DND-41 (cell line): Measurements from ENCODE around the gene MCM10.

Source experiments
- ATAC-seq: fragments of 200-7000 bp; cut with Tn5 transposase; 3 replicates; pipeline ENCODE4 v1.9.1; 2021; ENCODE audit warnings: low read depth; ENCODE audit not compliant: insufficient read depth
- DNase-seq: peaks from one replicate; pipeline ENCODE4 v3.0.0-alpha.2; 2020
- H2AFZ ChIP-seq: 2 replicates; pipeline ENCODE4 v1.6.0; 2012; ENCODE audit warnings: low read depth, low read length
- H3K27ac ChIP-seq: 2 replicates; pipeline ENCODE4 v1.5.1; 2012; ENCODE audit warnings: low read length, inconsistent platforms
- H3K27me3 ChIP-seq: fragments of 200-600 bp; sonication (generic); 2 replicates; pipeline ENCODE4 v1.6.0; 2012; ENCODE audit warnings: low read length, mild to moderate bottlenecking, inconsistent platforms; ENCODE audit not compliant: insufficient read depth, poor library complexity
- H3K36me3 ChIP-seq: 2 replicates; pipeline ENCODE4 v1.5.1; 2012; ENCODE audit warnings: low read length, inconsistent platforms; ENCODE audit not compliant: insufficient read depth
- H3K4me1 ChIP-seq: 2 replicates; pipeline ENCODE4 v1.5.1; 2012; ENCODE audit warnings: mild to moderate bottlenecking, low read length; ENCODE audit not compliant: insufficient read depth
- H3K4me2 ChIP-seq: 2 replicates; pipeline ENCODE4 v1.6.0; 2012; ENCODE audit warnings: mild to moderate bottlenecking, moderate library complexity, low read length, inconsistent platforms; ENCODE audit not compliant: insufficient read depth
- H3K4me3 ChIP-seq, 2 experiments: fragments of 200-600 bp in 1 of 2; shearing (Covaris generic) in 1 of 2; 2 replicates each; pipeline ENCODE4 v1.5.1; 2012 to 2016; ENCODE audit warnings: inconsistent platforms in 2 of 2, low read length in 2 of 2, mild to moderate bottlenecking in 2 of 2, low read depth in 1 of 2, moderate library complexity in 1 of 2
- H3K79me2 ChIP-seq: 2 replicates; pipeline ENCODE4 v1.6.0; 2012; ENCODE audit warnings: low read length, inconsistent platforms; ENCODE audit not compliant: insufficient read depth
- H3K9ac ChIP-seq: 2 replicates; pipeline ENCODE4 v1.6.0; 2012; ENCODE audit warnings: low read depth, mild to moderate bottlenecking, inconsistent platforms, low read length, moderate library complexity
- H3K9me3 ChIP-seq: 2 replicates; pipeline ENCODE4 v1.5.1; 2012; ENCODE audit warnings: low read length, moderate library complexity, mild to moderate bottlenecking, inconsistent platforms; ENCODE audit not compliant: insufficient read depth, severe bottlenecking
- H4K20me1 ChIP-seq: 2 replicates; pipeline ENCODE4 v1.6.0; 2012; ENCODE audit warnings: low read length; ENCODE audit not compliant: insufficient read depth
- EZH2 ChIP-seq: IDR thresholded peaks from 3 replicates; pipeline ENCODE4 v1.6.1; 2012; ENCODE audit warnings: borderline replicate concordance, low read depth, mild to moderate bottlenecking, moderate library complexity, low read length, inconsistent platforms; ENCODE audit not compliant: severe bottlenecking
- TF ChIP-seq, protein P1 (sequence below): IDR thresholded peaks from 2 replicates; pipeline ENCODE4 v1.5.1; 2012; ENCODE audit warnings: borderline replicate concordance, low read length, moderate library complexity, mild to moderate bottlenecking; ENCODE audit not compliant: poor library complexity, severe bottlenecking; ENCODE audit errors: extremely low read depth

Gene MCM10

DNA sequence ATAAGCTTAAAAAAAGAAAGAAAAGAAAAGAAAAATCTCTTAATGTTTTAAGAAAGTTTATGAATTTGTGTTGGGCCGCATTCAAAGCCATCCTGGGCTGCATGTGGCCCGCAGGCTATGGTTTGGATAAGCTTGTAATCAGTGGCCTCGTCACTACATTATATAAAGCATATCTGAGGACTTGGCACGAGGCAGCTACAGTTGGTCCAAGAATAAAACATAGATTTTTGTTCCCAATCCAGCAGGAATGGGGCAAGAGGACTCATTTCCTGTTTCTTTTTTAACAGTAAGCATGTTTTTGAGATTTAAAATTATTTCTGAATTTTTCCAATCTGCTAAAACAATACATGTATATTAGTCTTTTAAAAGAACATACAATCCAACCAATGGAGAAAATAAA is 28.6 kb downstream of the MCM10 start:
- no peaks in the 10 kb centered on the region for H3K79me2 ChIP-seq
- no peak overlapping the region for H3K4me2 ChIP-seq
- H3K27ac ChIP-seq = no peak overlapping the region
- no peak overlapping the region for H2AFZ ChIP-seq
- H3K4me3 ChIP-seq = no peak overlapping the region
- peaks cover 98% of the 10 kb centered on the region for H3K36me3 ChIP-seq
- no peak overlapping the region for H3K9ac ChIP-seq
- no peak for DNase-seq
- ATAC-seq = no peak
- H3K9me3 ChIP-seq = no peaks in the 10 kb centered on the region
- TF ChIP-seq, protein P1, sequence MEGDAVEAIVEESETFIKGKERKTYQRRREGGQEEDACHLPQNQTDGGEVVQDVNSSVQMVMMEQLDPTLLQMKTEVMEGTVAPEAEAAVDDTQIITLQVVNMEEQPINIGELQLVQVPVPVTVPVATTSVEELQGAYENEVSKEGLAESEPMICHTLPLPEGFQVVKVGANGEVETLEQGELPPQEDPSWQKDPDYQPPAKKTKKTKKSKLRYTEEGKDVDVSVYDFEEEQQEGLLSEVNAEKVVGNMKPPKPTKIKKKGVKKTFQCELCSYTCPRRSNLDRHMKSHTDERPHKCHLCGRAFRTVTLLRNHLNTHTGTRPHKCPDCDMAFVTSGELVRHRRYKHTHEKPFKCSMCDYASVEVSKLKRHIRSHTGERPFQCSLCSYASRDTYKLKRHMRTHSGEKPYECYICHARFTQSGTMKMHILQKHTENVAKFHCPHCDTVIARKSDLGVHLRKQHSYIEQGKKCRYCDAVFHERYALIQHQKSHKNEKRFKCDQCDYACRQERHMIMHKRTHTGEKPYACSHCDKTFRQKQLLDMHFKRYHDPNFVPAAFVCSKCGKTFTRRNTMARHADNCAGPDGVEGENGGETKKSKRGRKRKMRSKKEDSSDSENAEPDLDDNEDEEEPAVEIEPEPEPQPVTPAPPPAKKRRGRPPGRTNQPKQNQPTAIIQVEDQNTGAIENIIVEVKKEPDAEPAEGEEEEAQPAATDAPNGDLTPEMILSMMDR = no peak
- no peak for TF ChIP-seq EZH2
- H4K20me1 ChIP-seq = peaks cover 2% of the 10 kb centered on the region; the same call in 1 of the 2 replicates
- no peaks in the 10 kb centered on the region for H3K4me1 ChIP-seq
- H3K27me3 ChIP-seq = no peaks in the 10 kb centered on the region

DNA sequence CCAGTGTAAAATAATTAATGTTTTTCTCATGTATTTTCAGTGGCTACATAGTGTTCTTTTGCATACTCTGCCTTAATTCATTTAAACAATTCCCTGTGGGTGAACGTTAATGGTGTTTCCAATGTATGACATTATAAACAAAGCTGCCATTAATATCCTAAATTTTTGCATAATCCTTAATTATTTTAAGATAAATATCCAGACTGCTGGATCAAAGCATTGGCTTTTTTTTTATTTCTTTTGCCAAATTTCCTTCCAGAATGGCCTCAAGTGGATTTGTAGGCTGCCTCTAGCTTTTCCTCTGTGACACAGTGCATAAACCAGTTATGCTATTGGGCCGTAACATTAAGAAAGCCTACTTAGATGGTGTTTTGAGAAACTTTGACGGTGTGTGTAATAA is 29.5 kb downstream of the MCM10 start:
- DNase-seq = no peak
- ATAC-seq = no peak
- no peaks in the 10 kb centered on the region for H3K9me3 ChIP-seq
- no peaks in the 10 kb centered on the region for H3K79me2 ChIP-seq
- peaks cover 97% of the 10 kb centered on the region for H3K36me3 ChIP-seq
- H3K27me3 ChIP-seq = no peaks in the 10 kb centered on the region
- H3K27ac ChIP-seq = no peak overlapping the region
- H3K9ac ChIP-seq = no peak overlapping the region
- no peaks in the 10 kb centered on the region for H3K4me1 ChIP-seq
- H3K4me3 ChIP-seq = no peak overlapping the region
- no peak overlapping the region for H2AFZ ChIP-seq
- H3K4me2 ChIP-seq = no peak overlapping the region
- TF ChIP-seq EZH2 = no peak
- TF ChIP-seq, protein P1 = no peak
- peaks cover 2% of the 10 kb centered on the region; the same call in 1 of the 2 replicates for H4K20me1 ChIP-seq

GRCh38 chr10:13191362-13191761 is 30.0 kb downstream of the MCM10 start:
- no peak overlapping the region for H3K4me2 ChIP-seq
- peaks cover 96% of the 10 kb centered on the region for H3K36me3 ChIP-seq
- no peak overlapping the region for H3K4me3 ChIP-seq
- H3K79me2 ChIP-seq = no peaks in the 10 kb centered on the region
- no peak overlapping the region for H3K27ac ChIP-seq
- no peak overlapping the region for H3K9ac ChIP-seq
- H2AFZ ChIP-seq = no peak overlapping the region
- H3K27me3 ChIP-seq = no peaks in the 10 kb centered on the region
- TF ChIP-seq, protein P1 = no peak
- no peak for TF ChIP-seq EZH2
- peaks cover 2% of the 10 kb centered on the region; the same call in 1 of the 2 replicates for H4K20me1 ChIP-seq
- DNase-seq (no peak), ATAC-seq (no peak)
- no peaks in the 10 kb centered on the region for H3K4me1 ChIP-seq
- H3K9me3 ChIP-seq = no peaks in the 10 kb centered on the region

- Histone ChIP-seq H2AFZ (no peak overlapping the region), H3K9ac (no peak overlapping the region), H3K4me3 (no peak overlapping the region), H4K20me1 (no peaks in the 10 kb centered on the region; the same call in 1 of the 2 replicates), H3K79me2 (no peaks in the 10 kb centered on the region), H3K36me3 (peaks cover 95% of the 10 kb centered on the region), H3K4me1 (no peaks in the 10 kb centered on the region), H3K27me3 (no peaks in the 10 kb centered on the region), H3K27ac (no peak overlapping the region), H3K4me2 (no peak overlapping the region), H3K9me3 (no peaks in the 10 kb centered on the region)
- ATAC-seq (no peak), DNase-seq (no peak)
- TF ChIP-seq EZH2 = no peak
- TF ChIP-seq, protein P1 = no peak
Observed at GRCh38 chr10:13193637-13194036, 32.3 kb downstream of the MCM10 start.
